Epidermal melanocyte (primary cell): ENCODE results near the gene WNT7A.
"Not testable (repeated sequence)": the region's sequence is repeated elsewhere in the genome, so short reads cannot be mapped to it uniquely, and the experiment has no call there.

Experiments
- DNase-seq: peaks from one replicate; pipeline ENCODE4 v3.0.0; 2011; ENCODE audit warnings: low spot score; ENCODE audit not compliant: insufficient read length

Gene WNT7A

DNA sequence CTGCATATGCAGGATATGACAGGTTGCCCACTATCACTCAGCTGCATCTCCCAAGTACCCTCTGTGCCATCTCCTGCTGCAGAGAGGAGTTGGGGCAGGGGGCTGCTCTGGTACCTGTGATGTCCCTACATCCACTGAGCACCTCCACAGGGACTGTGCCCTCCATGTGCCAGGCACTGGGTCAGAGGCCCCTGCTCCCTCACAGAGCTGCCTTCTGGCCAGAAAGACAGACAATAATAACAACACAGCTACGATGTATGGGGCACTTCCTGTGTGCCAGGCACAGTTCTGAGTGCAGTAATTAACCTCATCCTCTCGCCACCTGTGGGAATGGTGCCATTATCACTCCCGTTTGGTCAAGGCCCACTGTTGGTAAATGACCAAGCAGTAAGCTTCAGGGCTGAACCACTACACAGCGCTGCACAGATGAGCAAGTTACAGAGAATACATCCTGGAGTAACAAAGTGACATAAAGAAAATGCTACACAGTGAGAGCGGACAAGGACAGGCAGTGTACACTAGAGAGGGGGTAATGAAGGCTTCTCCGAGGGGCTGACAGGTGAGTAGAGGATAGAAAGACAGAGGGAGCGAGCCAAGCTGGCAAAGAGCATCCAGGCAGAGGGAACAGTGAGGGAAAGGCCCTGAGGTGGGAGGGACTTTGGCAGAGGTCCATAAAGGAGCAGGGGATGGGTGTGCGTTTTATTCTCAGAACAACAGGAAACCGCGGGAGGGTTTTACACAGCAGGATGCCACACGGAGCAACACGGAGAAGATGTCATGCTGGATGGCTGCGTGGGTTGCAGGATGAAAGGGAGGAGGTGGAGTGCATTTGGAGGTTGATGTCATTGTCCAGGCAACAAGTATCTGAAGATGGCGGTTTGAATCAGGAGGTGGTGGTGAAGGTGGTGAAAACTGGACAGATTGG lies 13.6 kb downstream of the WNT7A start:
- no peak for DNase-seq

- no peak for DNase-seq
Measured at GRCh38 chr3:13865581-13865980, 14.3 kb downstream of the WNT7A start.

- no peak for DNase-seq
Measured at GRCh38 chr3:13865106-13865505, 14.8 kb downstream of the WNT7A start.

- no peak for DNase-seq
Measured at GRCh38 chr3:13863965-13864595, 15.8 kb downstream of the WNT7A start.

GRCh38 chr3:13863382-13863952 lies 16.4 kb downstream of the WNT7A start:
- no peak for DNase-seq

GRCh38 chr3:13861461-13861860 lies 18.4 kb downstream of the WNT7A start:
- DNase-seq: no peak

DNA sequence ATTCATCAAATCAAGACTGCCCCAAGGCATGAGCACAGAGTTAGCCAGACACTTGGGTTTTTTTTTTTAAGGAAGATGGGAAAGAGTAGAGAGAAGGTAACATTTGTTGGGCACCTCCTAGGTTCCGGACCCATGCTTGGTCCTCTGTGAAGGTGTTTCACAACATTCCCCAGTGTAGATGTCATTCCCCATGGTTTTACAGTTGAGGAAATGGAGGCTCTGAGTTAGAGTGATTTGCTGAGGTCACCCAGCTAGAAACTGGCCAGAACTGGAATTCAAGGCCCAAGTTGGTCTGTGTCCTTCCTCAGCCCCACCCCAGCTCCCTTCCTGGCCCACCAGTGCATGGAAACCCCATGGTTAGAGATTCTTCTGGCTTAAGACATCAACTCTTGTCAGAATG lies 19.9 kb downstream of the WNT7A start:
- DNase-seq: no peak

GRCh38 chr3:13858768-13859520 lies 20.9 kb downstream of the WNT7A start:
- no peak for DNase-seq

GRCh38 chr3:13857702-13858380 lies 22.0 kb downstream of the WNT7A start:
- DNase-seq: no peak

GRCh38 chr3:13856628-13857027 lies 23.2 kb downstream of the WNT7A start:
- DNase-seq: not testable (repeated sequence)

DNA sequence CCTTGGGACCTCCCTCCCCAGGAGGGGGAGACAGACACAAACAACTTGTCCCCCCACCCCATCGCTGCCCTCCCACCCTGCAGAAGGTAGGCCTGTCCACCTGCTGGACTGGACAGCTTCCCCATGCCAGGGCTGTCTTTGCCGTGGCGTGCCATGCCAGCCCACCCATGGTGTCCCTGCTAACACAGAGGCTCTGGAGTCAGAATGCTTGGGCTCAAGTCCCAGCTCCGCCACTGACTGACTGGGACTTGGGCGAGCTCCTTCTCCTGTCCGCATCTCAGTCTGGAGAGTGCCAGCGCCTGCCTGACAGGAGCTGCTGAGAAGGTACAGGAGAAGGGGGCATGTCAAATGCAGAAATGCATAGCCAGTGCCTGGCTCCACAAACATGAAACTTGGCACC lies 23.9 kb downstream of the WNT7A start:
- no peak for DNase-seq

GRCh38 chr3:13854492-13854891 lies 25.4 kb downstream of the WNT7A start:
- no peak for DNase-seq

GRCh38 chr3:13853978-13854296 lies 25.9 kb downstream of the WNT7A start:
- no peak for DNase-seq

- no peak for DNase-seq
Measured at GRCh38 chr3:13853256-13853977, 26.5 kb downstream of the WNT7A start.

DNA sequence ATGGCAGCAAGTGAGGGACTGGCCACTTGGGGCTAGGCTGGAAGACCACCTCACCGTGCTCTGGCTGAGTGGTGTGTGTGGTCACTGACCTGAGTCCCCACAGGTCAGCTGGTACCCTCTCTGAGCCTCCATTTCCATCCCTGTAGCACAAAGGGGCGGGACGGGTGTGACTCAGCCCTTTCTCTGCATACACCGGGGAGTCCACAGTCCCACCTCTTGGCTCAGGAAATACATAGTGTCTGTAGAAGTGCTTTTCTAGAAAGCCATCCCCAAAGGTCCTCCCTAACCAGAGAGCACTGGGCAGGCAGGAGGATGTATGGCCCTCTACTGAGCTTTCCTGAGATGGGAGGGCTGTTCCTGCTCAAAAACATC lies 27.2 kb downstream of the WNT7A start:
- no peak for DNase-seq

GRCh38 chr3:13851997-13852637 lies 27.8 kb downstream of the WNT7A start:
- no peak for DNase-seq

GRCh38 chr3:13851091-13851849 lies 28.6 kb downstream of the WNT7A start:
- no peak for DNase-seq

DNA sequence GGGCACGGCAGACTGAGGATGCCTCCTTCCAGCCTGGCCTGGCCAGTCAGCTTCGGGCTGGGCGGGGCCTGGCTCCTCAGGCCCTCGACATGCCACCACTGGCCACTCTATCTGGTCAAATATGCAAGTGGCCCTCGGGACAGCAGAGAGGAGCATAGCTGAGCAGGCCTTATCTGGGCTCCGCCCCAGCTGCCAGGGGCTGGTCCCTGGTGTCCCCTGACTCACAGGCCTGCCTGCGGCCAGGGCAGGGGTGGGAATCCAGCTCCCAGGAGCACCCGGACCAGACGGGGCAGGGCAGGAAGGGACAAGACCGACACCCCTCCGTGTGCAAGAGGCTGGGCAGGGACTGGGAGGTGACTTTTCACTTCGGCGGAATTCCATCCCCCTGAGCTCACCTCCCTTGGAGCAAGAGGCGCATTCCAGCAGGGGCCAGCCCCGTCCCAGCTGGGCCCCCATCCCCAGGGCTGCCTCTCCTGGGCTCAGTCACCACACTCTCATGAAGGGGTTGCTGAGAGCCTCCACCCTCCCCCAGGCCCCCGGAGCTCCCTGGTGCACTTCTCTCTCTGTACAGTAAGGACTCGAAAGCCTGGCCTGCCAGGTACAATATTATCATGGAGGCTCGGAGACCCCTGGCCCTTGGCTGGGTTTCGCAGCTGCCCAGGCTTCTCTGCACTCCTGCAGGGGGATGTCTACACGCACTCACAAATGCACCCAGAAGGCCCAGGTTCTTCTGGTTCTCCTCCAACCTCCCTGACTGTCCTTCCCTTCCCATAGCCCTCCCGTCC lies 29.5 kb downstream of the WNT7A start:
- DNase-seq: no peak

DNA sequence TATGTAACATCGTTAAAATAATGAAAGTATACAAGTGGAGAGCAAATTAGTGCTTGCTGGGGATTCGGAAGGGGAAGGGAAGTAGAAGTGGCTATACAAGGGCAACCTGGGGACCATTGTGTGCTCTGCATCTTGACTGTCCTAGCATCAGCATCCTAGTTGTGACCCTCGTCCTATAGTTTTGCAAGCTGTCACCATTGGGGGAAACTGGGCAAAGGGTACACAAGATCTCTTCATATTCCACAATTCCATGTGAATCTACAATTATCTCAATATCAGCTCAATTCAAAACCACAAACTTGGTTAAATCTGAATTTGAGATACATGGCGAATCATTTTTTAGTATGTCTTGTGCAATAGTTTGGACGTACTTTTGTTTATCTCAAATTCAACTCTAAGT lies 30.9 kb downstream of the WNT7A start:
- no peak for DNase-seq
